ENCODE data around the gene CSRP3.

- TF ChIP-seq CTCF (IDR thresholded peaks at IDR 0.05): no peak
- TF ChIP-seq POLR2AphosphoS5 (IDR thresholded peaks at IDR 0.05): no peak
- TF ChIP-seq EP300 (IDR thresholded peaks at IDR 0.05): no peak
- TF ChIP-seq POLR2A (IDR thresholded peaks at IDR 0.05): no peak
Observed at GRCh38 chr11:19216021-19216420, 14.2 kb upstream of the CSRP3 start.

Measured in sigmoid colon (tissue), 4 donors.